Measurements from ENCODE around the gene LTF.

LTF gene

DNA sequence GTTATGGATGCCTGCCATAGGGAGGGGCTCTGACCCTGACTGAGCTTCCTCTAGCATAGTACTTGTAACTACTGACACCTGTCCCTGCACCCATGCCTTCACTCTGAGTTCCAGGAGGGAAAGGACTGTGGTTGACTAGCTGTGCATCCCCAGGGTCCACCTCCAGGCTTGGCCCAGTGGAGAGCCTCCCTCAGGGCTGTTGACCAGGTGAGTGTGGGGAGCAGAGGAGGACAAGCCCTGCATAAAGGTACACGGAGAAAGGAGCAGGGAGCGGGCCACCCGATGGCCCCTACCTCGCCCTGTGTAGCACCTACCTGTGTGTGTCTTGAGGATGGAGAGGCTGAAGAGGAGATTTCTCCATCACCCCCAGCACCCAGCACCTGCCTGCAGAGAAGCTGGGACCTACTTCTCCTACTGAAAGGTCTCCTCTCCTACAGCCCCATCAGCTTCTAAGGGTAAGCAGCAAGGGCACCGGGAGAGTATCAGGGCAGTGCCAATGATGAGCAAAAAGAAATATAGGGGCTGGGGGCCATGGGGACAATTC lies 6.7 kb upstream of the LTF start:
- no peaks in the 10 kb centered on the region for H4K20me1 ChIP-seq (ENCODE audit: control insufficient read depth, insufficient read depth, low read depth, low read length)
- H3K27me3 ChIP-seq (ENCODE audit: control insufficient read depth, low read length), result peaks cover 32% of the 10 kb centered on the region
- no peaks in the 10 kb centered on the region for H3K36me3 ChIP-seq (ENCODE audit: control insufficient read depth, low read length)
- TF ChIP-seq, protein P1, sequence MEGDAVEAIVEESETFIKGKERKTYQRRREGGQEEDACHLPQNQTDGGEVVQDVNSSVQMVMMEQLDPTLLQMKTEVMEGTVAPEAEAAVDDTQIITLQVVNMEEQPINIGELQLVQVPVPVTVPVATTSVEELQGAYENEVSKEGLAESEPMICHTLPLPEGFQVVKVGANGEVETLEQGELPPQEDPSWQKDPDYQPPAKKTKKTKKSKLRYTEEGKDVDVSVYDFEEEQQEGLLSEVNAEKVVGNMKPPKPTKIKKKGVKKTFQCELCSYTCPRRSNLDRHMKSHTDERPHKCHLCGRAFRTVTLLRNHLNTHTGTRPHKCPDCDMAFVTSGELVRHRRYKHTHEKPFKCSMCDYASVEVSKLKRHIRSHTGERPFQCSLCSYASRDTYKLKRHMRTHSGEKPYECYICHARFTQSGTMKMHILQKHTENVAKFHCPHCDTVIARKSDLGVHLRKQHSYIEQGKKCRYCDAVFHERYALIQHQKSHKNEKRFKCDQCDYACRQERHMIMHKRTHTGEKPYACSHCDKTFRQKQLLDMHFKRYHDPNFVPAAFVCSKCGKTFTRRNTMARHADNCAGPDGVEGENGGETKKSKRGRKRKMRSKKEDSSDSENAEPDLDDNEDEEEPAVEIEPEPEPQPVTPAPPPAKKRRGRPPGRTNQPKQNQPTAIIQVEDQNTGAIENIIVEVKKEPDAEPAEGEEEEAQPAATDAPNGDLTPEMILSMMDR (IDR thresholded peaks at IDR 0.05; ENCODE audit: low read depth, low read length, poor library complexity, severe bottlenecking), result no peak
- no peak for TF ChIP-seq EZH2phosphoT487 (IDR thresholded peaks at IDR 0.05; ENCODE audit: borderline replicate concordance, low read length)
- no peaks in the 10 kb centered on the region for H3K9me3 ChIP-seq (ENCODE audit: control insufficient read depth, insufficient read depth, low read length)
- H3K4me1 ChIP-seq (ENCODE audit: control insufficient read depth, low read length), result no peaks in the 10 kb centered on the region
- no peak overlapping the region for H3K27ac ChIP-seq (ENCODE audit: low read depth, low read length)
- no peak overlapping the region for H3K4me3 ChIP-seq (ENCODE audit: low read length)
- no peak overlapping the region for H3K4me2 ChIP-seq (ENCODE audit: low read length)
- H3K9me2 ChIP-seq (replicated peaks; ENCODE audit: control insufficient read depth, low read length), result no peaks in the 10 kb centered on the region
- H3K79me2 ChIP-seq (ENCODE audit: control insufficient read depth, low read length), result no peaks in the 10 kb centered on the region
- H3F3A ChIP-seq (ENCODE audit: control insufficient read depth, insufficient read depth), result no peaks in the 10 kb centered on the region

DNA sequence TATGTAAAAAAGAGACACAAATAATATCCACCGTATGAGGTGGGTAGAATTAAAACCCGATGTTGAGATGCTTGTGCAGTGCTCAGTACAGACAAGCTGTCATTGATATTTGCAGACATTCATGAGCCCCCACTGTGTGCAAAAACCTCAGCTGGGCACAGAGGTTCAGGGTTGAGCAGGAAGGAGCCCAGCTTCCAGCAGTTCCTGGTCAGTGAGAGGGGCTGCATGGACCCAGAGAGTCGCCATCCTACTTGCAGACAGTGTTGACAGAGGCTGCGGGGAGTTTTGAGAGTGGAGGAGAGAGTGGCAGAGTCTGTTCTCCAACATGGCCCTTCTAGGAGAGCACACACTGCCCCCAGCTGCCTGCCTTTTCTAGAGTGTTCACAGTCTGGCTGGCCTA lies 6.1 kb upstream of the LTF start:
- H3K4me2 ChIP-seq (ENCODE audit: low read length), result no peak overlapping the region
- TF ChIP-seq EZH2phosphoT487 (IDR thresholded peaks at IDR 0.05; ENCODE audit: borderline replicate concordance, low read length), result no peak
- TF ChIP-seq, protein P1 (IDR thresholded peaks at IDR 0.05; ENCODE audit: low read depth, low read length, poor library complexity, severe bottlenecking), result no peak
- no peaks in the 10 kb centered on the region for H4K20me1 ChIP-seq (ENCODE audit: control insufficient read depth, insufficient read depth, low read depth, low read length)
- H3K27ac ChIP-seq (ENCODE audit: low read depth, low read length), result no peak overlapping the region
- H3K36me3 ChIP-seq (ENCODE audit: control insufficient read depth, low read length), result no peaks in the 10 kb centered on the region
- H3K4me1 ChIP-seq (ENCODE audit: control insufficient read depth, low read length), result no peaks in the 10 kb centered on the region
- H3K27me3 ChIP-seq (ENCODE audit: control insufficient read depth, low read length), result peaks cover 30% of the 10 kb centered on the region
- H3K79me2 ChIP-seq (ENCODE audit: control insufficient read depth, low read length), result no peaks in the 10 kb centered on the region
- H3K4me3 ChIP-seq (ENCODE audit: low read length), result no peak overlapping the region
- H3K9me2 ChIP-seq (replicated peaks; ENCODE audit: control insufficient read depth, low read length), result no peaks in the 10 kb centered on the region
- H3F3A ChIP-seq (ENCODE audit: control insufficient read depth, insufficient read depth), result no peaks in the 10 kb centered on the region
- H3K9me3 ChIP-seq (ENCODE audit: control insufficient read depth, insufficient read depth, low read length), result no peaks in the 10 kb centered on the region

DNA sequence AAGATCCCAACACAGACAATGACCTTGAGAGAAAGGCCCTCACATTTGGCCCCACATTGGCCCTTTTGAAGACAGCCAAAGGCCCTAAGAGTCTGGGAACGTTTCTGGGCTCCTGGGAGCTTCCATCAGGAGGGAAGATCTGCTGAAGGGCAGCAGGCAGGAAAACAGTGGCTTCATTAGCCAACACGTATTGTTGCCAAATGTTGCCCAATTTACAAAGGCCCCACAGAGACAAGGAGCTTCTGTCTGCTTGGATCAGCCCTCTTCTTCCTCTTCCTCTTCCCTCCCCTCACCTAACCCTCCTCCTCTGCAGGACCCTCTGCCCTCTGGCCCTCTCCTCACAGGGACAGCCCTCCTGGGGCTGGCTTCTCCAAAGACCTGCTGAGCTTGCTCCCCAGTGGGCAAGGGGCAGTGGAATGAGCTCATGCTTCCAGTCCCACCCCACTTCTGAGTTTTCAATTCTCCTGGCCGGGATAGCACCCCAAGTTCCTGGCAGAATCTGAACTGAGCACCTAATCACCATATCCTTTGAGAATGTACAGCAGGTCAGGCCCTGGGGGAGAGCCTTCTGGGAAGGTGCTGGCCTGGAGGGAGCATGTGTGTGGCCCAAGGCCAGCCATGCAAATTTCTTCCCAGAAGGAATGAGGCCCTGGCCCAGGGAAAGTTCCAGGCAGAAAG lies 5.1 kb upstream of the LTF start:
- Histone ChIP-seq H3K27me3 (ENCODE audit: control insufficient read depth, low read length) (peaks cover 29% of the 10 kb centered on the region), H3K4me3 (ENCODE audit: low read length) (no peak overlapping the region), H3K79me2 (ENCODE audit: control insufficient read depth, low read length) (no peaks in the 10 kb centered on the region), H3K9me3 (ENCODE audit: control insufficient read depth, insufficient read depth, low read length) (no peaks in the 10 kb centered on the region), H3K4me1 (ENCODE audit: control insufficient read depth, low read length) (no peaks in the 10 kb centered on the region), H3F3A (ENCODE audit: control insufficient read depth, insufficient read depth) (no peaks in the 10 kb centered on the region), H3K27ac (ENCODE audit: low read depth, low read length) (no peak overlapping the region), H4K20me1 (ENCODE audit: control insufficient read depth, insufficient read depth, low read depth, low read length) (no peaks in the 10 kb centered on the region), H3K4me2 (ENCODE audit: low read length) (no peak overlapping the region), H3K36me3 (ENCODE audit: control insufficient read depth, low read length) (no peaks in the 10 kb centered on the region), H3K9me2 (replicated peaks; ENCODE audit: control insufficient read depth, low read length) (no peaks in the 10 kb centered on the region)
- no peak for TF ChIP-seq EZH2phosphoT487 (IDR thresholded peaks at IDR 0.05; ENCODE audit: borderline replicate concordance, low read length)
- TF ChIP-seq, protein P1 (IDR thresholded peaks at IDR 0.05; ENCODE audit: low read depth, low read length, poor library complexity, severe bottlenecking), result no peak
